Stimulated activated CD8-positive, alpha-beta memory T cell treated with anti-CD3 and anti-CD28 coated beads, Interleukin-4, amount 100 ng/mL, for 48 hours (primary cell): ENCODE results near the gene TM7SF2.
"Not testable (repeated sequence)": the region's sequence is repeated elsewhere in the genome, so short reads cannot be mapped to it uniquely, and the experiment has no call there.

Experiments used
- DNase-seq: peaks from one replicate; pipeline ENCODE4 v3.0.0-alpha.2; 2020

Gene TM7SF2

DNA sequence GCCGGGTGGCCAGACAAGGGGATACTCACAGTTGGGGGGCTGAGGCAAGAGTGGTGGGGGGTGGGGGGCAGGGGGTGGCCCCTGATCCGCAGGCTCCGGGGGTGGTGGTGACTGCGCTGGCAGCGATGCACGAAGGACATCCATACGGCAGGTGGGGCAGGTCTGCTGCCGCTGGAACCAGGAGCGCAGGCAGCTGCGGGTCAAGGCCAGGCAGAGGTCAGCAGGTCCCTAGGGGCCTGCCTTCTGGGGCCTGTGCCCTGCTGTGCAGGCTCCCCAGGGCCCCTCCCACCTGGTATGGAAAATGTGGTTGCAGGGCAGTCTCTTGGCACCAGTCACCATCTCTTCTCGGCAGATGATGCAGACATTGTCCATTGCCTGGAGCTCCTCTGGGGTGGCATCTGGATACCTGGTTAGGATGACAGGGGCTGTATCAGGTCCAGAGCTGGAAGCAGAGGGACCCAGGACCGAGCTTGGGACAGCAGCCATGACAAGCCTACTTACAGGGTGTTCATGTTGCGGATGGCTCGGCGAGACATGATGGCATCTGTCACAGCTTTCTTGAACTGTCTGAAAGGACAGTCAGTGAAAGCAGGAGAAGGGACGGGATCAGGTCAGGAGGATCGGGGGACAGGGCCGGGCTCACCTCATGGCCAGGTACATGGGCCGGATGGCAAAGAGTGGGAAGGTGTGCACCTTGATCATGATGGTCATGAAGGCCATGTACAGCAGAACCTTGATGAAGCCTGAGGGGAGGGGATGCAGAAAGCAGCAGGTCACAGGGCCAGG is 19.2 kb downstream of the TM7SF2 start:
- DNase-seq = no peak

- DNase-seq = no peak
Measured at GRCh38 chr11:65131417-65131776, 19.7 kb downstream of the TM7SF2 start.

- DNase-seq = no peak
Measured at GRCh38 chr11:65131895-65132237, 20.2 kb downstream of the TM7SF2 start.

- no peak for DNase-seq
Measured at GRCh38 chr11:65132238-65132987, 20.7 kb downstream of the TM7SF2 start.

DNA sequence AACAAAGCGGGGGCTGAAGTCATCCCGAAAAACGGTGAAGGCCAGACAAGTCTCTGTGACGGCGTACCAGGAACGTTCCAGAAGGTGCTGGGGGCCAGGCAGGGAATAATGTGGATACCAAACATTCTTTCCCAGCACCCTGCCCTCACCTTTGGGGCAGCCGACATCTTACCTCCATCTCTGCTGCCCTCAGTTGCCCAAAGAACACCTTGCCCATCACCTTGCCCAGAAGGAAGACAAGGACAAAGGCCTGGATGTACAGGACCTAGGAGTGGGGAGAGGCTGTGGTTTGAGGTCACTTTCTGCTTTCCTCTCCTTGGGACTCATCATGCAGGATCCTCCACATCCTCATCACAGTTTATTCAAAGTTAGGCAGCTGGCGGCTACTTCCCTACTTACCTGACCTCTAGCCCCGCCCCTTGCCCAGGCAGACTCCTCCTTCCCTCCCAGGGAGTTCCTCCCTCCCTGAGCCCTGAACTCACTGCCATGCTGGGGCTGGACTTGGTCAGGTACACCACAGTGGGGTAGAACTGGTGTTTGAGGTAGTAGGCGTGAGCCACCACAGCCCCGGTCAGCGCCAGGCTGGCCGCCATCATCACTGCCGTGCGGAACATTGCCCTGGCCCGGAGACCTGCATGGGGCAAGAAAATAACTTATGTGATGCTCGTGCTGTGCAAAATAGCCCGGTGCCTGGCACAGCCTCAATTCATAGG is 21.5 kb downstream of the TM7SF2 start:
- DNase-seq = peak; percentile 81

- peak; percentile 31 for DNase-seq
Measured at GRCh38 chr11:65133724-65134123, 22.1 kb downstream of the TM7SF2 start.

- DNase-seq = peak; percentile 94
Measured at GRCh38 chr11:65134240-65134951, 22.7 kb downstream of the TM7SF2 start, which contains the start of gene SYVN1. TSS of gene SYVN1 (minus strand) at chr11:65134519. CDS start at chr11:65133601, 918 bp downstream.

GRCh38 chr11:65134952-65135632 is 23.4 kb downstream of the TM7SF2 start:
- peak; percentile 83 for DNase-seq

DNA sequence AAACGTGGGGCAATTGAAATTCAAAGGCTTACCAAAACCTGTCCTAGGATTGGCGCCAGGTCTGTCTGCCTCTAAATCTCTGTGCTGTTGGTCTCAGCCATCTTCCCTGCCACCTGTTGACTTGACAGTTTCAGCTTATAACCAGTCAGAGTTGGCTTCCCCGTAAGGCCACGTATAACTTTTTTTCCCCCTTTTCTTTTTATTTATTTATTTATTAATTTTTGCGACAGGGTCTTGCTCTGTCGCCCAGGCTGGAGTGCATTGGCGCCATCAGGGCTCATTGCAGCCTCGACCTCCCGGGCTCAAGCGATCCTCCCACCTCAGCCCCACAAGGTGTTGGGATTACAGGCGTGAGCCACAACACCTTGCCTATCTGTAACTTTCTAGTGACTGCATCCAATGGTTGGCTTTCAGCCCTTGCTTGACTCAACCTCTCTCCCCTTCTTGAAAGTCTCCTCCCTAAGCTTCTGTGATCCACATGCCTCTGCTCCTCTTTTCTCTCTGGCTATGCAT is 24.0 kb downstream of the TM7SF2 start:
- DNase-seq = no peak

GRCh38 chr11:65136515-65137096 is 24.9 kb downstream of the TM7SF2 start:
- DNase-seq = no peak

DNA sequence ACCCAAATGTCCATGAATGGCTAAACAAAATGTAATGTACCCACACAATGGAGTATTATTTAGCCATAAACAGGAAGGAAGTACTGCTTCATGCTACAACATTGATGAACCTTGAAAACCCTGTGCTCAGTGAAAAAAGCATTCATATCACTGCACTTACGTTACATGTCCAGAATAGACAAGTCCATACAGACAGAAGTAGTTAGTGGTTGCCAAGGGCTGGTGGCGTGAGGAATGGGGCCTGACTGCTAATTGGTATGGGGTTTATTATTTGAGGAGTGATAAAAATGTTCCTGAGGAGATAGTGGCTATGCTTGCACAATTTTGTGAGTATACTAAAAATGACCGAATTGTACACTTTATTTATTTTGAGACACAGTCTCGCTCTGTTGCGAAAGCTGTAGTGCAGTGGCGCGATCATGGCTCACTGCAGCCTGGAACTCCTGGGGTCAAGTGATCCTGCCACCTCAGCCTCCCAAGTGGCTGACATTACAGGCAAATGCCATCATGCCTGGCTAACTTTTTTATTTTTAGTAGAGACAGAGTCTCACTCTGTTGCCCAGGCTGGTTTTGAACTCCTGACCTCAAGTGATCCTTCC is 30.3 kb downstream of the TM7SF2 start:
- DNase-seq = no peak

DNA sequence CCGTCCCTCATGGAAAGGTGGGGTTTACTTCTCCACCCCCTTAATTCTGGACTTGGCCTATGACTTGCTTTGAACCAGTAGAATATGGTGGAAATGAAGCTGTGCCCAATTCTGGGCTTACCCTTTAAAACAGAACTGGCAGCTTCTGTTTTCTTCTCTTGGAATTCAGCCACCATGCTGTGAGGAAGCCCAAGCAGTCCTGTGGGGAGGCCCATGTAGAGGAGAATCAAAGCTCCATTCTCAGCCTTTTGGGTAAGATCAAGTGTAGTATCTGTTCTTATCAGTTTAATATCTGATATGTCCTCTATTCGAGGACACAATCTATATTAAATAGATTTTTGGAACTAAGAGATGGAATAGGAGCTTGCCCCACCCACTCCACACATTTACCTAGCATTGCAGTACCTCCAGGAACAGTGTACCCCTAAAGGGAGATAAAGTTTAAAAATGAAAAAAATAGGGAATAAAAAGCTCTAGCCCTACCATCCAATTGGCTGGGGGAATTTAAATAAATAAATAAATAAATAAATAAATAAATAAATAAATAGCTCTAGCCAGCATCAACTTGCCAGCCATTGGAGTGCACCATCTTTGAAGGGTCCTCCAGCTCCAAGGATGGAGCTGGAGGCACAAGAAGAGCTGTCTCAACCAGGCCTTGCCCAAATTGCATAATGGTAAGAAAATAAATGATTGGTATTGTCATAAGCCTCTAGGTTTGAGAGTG is 35.8 kb downstream of the TM7SF2 start:
- DNase-seq = no peak

GRCh38 chr11:65148657-65149056 is 37.0 kb downstream of the TM7SF2 start:
- no peak for DNase-seq

GRCh38 chr11:65150131-65150508 is 38.4 kb downstream of the TM7SF2 start:
- not testable (repeated sequence) for DNase-seq

DNA sequence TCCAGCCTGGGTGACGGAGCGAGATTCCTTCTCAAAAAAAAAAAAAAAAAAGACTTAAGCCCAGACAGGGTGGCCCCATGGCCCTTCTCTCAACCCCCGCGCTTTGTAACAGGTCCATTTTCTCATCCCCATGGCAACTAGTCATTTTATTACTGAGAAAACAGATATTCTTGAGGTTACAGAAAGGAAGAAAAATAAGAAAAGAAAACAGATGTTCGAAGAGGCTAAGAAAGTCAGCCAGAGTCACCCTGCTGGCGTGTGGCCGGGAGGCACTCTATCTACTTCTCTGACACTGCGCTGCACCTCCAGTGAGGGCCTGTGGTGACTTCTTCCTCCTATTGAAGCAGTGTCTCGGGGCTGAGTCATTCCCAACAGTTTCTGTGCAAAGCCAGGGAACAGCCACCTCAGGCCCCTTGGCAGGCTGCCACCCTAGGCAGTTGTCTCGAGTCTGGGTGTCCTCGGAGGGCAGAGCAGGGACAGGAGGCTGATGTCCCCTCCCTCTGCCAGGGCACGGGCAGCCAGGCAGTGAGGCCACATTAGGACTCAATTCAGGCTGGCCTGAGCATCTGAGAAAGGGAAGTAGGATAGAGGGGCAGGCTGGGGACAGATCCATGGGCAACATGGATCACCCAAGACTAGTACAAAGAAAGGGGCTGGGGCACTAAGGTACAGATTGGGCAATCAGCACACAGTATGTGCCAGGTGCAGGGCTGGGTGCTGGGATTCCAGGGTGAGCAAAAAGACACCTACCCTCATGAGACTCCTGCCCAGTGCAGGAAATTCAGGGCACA is 39.0 kb downstream of the TM7SF2 start:
- peak; percentile 60 for DNase-seq

DNA sequence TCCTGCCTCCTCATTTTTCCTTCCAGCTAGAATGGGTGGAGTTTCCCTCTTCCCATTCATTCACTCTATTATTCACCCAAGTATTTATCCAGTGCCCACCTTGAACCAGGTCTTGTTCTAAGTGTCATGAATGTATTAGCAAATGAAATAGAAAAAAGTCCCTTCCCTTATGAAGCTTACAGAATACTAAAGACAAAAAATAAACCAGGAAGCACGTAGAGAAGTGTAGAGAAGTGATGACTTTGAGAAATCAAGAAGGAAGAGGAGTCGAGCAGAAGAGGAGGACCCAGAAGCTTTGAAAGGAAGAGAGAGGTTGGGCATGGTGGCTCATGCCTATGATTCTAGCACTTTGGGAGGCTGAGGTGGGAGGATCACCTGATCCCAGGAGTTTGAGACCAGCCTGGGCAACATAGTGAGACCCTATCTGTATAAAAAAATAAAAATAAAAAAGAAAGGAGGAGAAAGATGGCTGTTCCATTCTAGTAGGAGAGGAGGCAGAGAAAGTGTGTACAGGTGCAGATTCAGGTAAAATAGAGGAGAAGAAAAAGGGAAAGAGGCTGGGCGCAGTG is 39.7 kb downstream of the TM7SF2 start:
- DNase-seq = no peak

DNA sequence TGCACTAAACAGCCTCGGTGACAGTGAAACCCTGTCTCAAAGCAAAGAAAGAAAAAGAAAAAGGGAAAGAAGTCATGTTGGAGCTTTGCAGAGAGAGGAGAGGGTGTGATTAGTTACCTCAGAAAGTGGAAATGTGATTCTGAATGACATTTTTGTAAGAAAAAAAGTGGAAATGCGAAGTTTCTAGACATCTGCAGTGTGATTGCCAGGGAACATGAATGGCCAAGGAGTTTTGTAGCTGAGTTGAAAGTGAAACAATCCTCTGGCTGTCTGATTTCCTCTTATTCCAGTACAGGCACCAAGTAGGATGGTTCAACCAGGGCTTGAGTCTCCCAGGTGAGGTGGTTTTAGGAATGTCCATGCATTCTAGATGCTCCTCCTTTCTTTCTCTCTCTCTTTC is 40.5 kb downstream of the TM7SF2 start:
- DNase-seq = no peak

DNA sequence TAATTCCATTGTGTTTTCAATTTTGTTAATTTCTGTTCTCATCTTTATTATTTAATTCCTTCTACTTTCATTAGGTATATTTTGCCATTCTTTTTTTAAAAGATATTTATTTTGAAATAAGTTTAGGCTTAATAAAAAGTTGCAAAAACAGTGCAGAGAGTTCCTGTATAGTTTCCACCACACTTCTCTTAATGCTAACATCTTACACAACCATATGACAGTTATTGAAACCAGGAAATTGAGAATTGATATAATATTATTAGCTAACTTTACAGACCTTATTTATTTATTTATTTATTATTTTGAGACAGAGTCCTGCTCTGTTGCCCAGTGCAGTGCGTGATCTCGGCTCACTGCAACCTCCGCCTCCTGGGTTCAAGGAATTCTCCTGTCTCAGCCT is 44.6 kb downstream of the TM7SF2 start:
- DNase-seq = no peak

GRCh38 chr11:65156926-65157325 is 45.3 kb downstream of the TM7SF2 start:
- no peak for DNase-seq

DNA sequence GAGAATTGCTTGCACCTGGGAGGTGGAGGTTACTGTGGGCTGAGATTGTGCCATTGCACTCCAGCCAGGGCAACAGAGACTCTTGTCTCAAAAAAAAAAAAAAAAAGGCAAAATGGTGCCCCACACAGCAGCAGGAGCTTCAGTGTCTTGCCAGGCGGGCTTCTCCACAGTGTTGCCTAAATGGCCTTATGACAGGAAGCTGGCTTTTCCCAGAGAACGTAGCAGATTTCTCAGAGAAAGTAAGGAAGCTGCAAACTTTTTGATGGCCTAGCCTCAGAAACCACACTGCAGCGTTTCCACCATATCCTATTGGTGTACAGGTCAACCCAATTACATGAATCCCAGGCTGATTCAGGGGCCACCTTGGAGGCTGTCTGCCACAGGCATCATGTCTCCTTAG is 45.7 kb downstream of the TM7SF2 start:
- DNase-seq = no peak
